K562 (cell line): ENCODE data around the gene ZG16B. TPM values are rescaled to one million over a fixed set of nuclear protein-coding genes. Genes with fewer than 3 reads are reported as not detected.

ENCODE experiments used
- ATAC-seq: fragments of 200-7000 bp; cut with Tn5 transposase; 3 replicates; pipeline ENCODE4 v1.9.1; 2020; ENCODE audit warnings: moderate library complexity
- BruUV-seq: library from RNA; stranded (reverse); fragments of 400-500 nt; replicated peaks from 2 replicates; lab custom pipeline; 2021; lab: Mats Ljungman, UMichigan
- CTCF ChIA-PET: fragments of 300-600 bp; formaldehyde crosslinking; extraction: SDS; loops from one replicate; lab custom pipeline; 2021; ENCODE audit warnings: low intra/inter-chr PET ratio; lab: Yijun Ruan, JAX
- POLR2A ChIA-PET: fragments of 300-600, 350-650 bp; sonication (Branson Sonifier 250); formaldehyde crosslinking; extraction: SDS; loops from one replicate; lab custom pipeline; 2021; ENCODE audit warnings: antibody characterized with exemption, inconsistent platforms; lab: Yijun Ruan, JAX
- DNase-seq, 4 experiments: peaks; one replicate each; pipeline versions ENCODE4 v3.0.0 to v3.0.0-alpha.2; 2011 to 2018; ENCODE audit warnings: low spot score in 3 of 4, mixed read lengths in 3 of 4; ENCODE audit errors: extremely low read depth in 1 of 4
- FAIRE-seq: peaks from 2 replicates; lab custom pipeline; 2011; peaks lifted over from hg19 to GRCh38; lab: Jason Lieb, UNC
- H2AFZ ChIP-seq: 2 replicates; pipeline ENCODE4 v1.6.0; 2011; ENCODE audit warnings: low read depth, low read length, control low read depth, inconsistent platforms
- H3K27ac ChIP-seq: fragments of 200-600 bp; 3 replicates; pipeline ENCODE4 v1.8.0; 2011; ENCODE audit warnings: low read depth, mild to moderate bottlenecking, control low read depth, inconsistent platforms, low read length, moderate library complexity, mixed read lengths; ENCODE audit errors: extremely low read depth
- H3K27me3 ChIP-seq, 2 experiments: fragments of 300-600 bp in 1 of 2; 2 replicates in 1 of 2; 3 replicates in 1 of 2; pipeline versions ENCODE4 v1.6.0 to v1.8.0; 2011; ENCODE audit warnings: inconsistent platforms in 2 of 2, low read length in 2 of 2, mild to moderate bottlenecking in 1 of 2, mixed read lengths in 1 of 2, moderate library complexity in 1 of 2; ENCODE audit not compliant: control insufficient read depth in 2 of 2, insufficient read depth in 2 of 2
- H3K36me3 ChIP-seq: fragments of 300-600 bp; 3 replicates; pipeline ENCODE4 v1.8.0; 2011; ENCODE audit warnings: mild to moderate bottlenecking, low read length, inconsistent platforms; ENCODE audit not compliant: control insufficient read depth, insufficient read depth
- H3K4me1 ChIP-seq, 2 experiments: fragments of 200-600 bp in 1 of 2; replicated peaks in 1 of 2; 2 replicates in 1 of 2; 3 replicates in 1 of 2; pipeline versions ENCODE4 v1.5.1 to v1.8.0; 2011; ENCODE audit warnings: inconsistent platforms in 2 of 2, low read length in 2 of 2, mild to moderate bottlenecking in 1 of 2, mixed read lengths in 1 of 2, moderate library complexity in 1 of 2; ENCODE audit not compliant: control insufficient read depth in 2 of 2, insufficient read depth in 2 of 2
- H3K4me2 ChIP-seq: 2 replicates; pipeline ENCODE4 v1.6.1; 2011; ENCODE audit warnings: low read length, control low read depth, inconsistent platforms, mixed read lengths; ENCODE audit not compliant: insufficient read depth
- H3K4me3 ChIP-seq: fragments of 200-600 bp; sonication (generic), shearing (Covaris generic); 2 replicates; pipeline ENCODE4 v1.5.1; 2016; ENCODE audit warnings: control low read depth, inconsistent platforms
- H3K79me2 ChIP-seq: fragments of 200-600 bp; 3 replicates; pipeline ENCODE4 v1.8.0; 2011; ENCODE audit warnings: low read length, inconsistent platforms; ENCODE audit not compliant: control insufficient read depth, insufficient read depth
- H3K9ac ChIP-seq, 2 experiments: 2 replicates each; pipeline versions ENCODE4 v1.6.0 to v1.6.1; 2011; ENCODE audit warnings: low read depth in 2 of 2, low read length in 2 of 2, control low read depth in 1 of 2, inconsistent platforms in 1 of 2, mild to moderate bottlenecking in 1 of 2, mixed read lengths in 1 of 2; ENCODE audit not compliant: insufficient read depth in 1 of 2
- H3K9me1 ChIP-seq: one replicate; pipeline ENCODE4 v1.6.0; 2011; ENCODE audit warnings: inconsistent platforms, mild to moderate bottlenecking, low read length, moderate library complexity; ENCODE audit not compliant: control insufficient read depth, insufficient read depth
- H3K9me3 ChIP-seq: replicated peaks from 2 replicates; pipeline ENCODE4 v1.5.1; 2011; ENCODE audit warnings: low read depth, low read length, inconsistent platforms; ENCODE audit not compliant: control insufficient read depth, insufficient read depth
- H4K20me1 ChIP-seq: replicated peaks from 2 replicates; pipeline ENCODE4 v1.6.1; 2011; ENCODE audit warnings: low read length, inconsistent platforms, mixed read lengths; ENCODE audit not compliant: control insufficient read depth, insufficient read depth
- FUS ChIP-seq: fragments of 200-400 bp; formaldehyde crosslinking; optimal IDR thresholded peaks from 2 replicates; pipeline ENCODE3; 2017; ENCODE audit warnings: low read depth, low read length
- ZBTB7A ChIP-seq: IDR thresholded peaks from 2 replicates; pipeline ENCODE4 v1.6.1; 2011; ENCODE audit warnings: low read depth, mild to moderate bottlenecking, low read length, moderate library complexity, borderline replicate concordance; ENCODE audit not compliant: control insufficient read depth
- WGBS: fragments of 100-300 bp; shearing (Covaris generic); methylation state at CpG from one replicate; pipeline ENCODE4 v1.1.6; 2016; ENCODE audit warnings: low coverage, mixed read lengths; ENCODE audit not compliant: insufficient coverage; ENCODE audit errors: missing lambda C conversion rate; 5-methylcytosine and 5-hydroxymethylcytosine counted together
- in situ Hi-C: fragments of 300-500 bp; cut with MboI; formaldehyde crosslinking; loops from 4 replicates; pipeline ENCODE4 v1.15.0; 2018; ENCODE audit warnings: inconsistent platforms, mixed read lengths
- intact Hi-C: fragments of 100-400 bp; cut with micrococcal nuclease; formaldehyde crosslinking; loops from 2 replicates; pipeline ENCODE4 v1.14.2; 2022
- polyA plus RNA-seq, 8 experiments: library from polyadenylated mRNA; depleted of rRNA in 4 of 8; stranded (reverse) in 5 of 8; unstranded in 3 of 8; fragments of >200 nt; fragmentation: Nextera tagmentation in 2 of 8; fragmentation: Illumina TruSeq in 1 of 8; extraction: Ambion mirVana in 2 of 8; extraction: Trizol in 1 of 8; gene quantifications; 2 replicates each; pipeline versions ENCODE4 v1.2.1 to v1.2.3, GENCODE V29; 2011 to 2014; ENCODE audit warnings: inconsistent platforms in 1 of 8, missing spikeins in 1 of 8
- total RNA-seq, 7 experiments: library from RNA; depleted of rRNA in 6 of 7; stranded (reverse); fragments of >200 nt in 6 of 7; fragmentation: Illumina TruSeq in 2 of 7; extraction: Trizol in 2 of 7; gene quantifications; 2 replicates each; pipeline versions ENCODE4 v1.2.1 to v1.2.3, GENCODE V29; 2011 to 2021; ENCODE audit warnings: low replicate concordance in 1 of 7

ZG16B gene
- total and polyA plus RNA-seq, 9 of the 15 experiments (the other 6 are each of a cell fraction or from before 2014, with no cell fraction given): 0.25 to 0.43 (median 0.34) TPM; not detected in 5

DNA sequence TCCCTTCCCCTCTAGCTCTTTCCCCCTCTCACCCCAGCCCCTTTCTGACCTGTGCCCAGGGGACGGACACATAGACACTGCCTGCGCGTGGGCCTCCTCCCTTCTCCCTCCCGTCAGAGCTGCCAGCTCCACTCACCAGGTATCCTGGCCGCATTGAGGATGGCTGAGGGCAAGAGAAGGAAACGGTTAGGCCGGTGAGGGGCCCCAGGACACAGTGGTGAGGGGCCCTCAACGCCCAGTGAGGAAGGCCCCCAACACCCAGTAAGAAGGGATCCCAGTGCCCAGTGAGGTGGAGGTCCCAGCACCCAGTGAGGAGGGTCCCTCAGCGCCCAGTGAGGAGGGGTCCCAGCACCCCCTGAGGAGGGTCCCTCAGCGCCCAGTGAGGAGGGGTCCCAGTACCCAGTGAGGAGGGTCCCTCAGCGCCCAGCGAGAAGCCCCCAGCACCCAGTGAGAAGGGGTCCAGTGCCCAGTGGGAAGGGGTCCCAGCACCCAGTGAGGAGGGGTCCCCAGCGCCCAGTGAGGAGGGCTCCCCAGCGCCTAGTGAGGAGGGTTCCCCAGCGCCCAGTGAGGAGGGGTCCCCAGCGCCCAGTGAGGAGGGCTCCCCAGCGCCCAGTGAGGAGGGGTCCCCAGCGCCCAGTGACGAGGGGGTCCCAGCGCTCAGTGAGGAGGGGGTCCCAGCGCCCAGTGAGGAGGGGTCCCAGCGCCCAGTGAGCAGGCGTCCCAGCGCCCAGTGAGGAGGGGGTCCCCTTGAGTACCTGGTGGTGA, 26.8 kb downstream of the ZG16B start:
- FAIRE-seq: no peak
- H3K4me2 ChIP-seq: no peak overlapping the region
- ATAC-seq: no peak
- WGBS: 14% methylated on average over 7 of the region's 24 CpGs
- H3K27ac ChIP-seq: no peak overlapping the region
- TF ChIP-seq ZBTB7A: peak; percentile 29; the same call in 1 of the 2 replicates
- TF ChIP-seq FUS: no peak
- peaks cover 0 to 28% of the 10 kb centered on the region in 2 experiments; a peak in 1 of 5 replicates for H3K27me3 ChIP-seq
- DNase-seq: no peak
- in situ Hi-C loops: no loop called here
- H4K20me1 ChIP-seq: no peaks in the 10 kb centered on the region
- H3K4me3 ChIP-seq: no peak overlapping the region
- ChIA-PET CTCF (no interaction called here), POLR2A (interaction anchor here (0.5 to 1.2 kb wide), 2 partner anchors 26 to 64 kb away, joined by 3 to 4 read pairs; partner anchors contain the start of gene FLYWCH2)
- H3K9me1 ChIP-seq: no peaks in the 10 kb centered on the region
- H3K9me3 ChIP-seq: peaks cover 7% of the 10 kb centered on the region
- no peaks in the 10 kb centered on the region for H3K79me2 ChIP-seq
- peaks cover 0 to 50% of the 10 kb centered on the region in 2 experiments; a peak in 3 of 5 replicates for H3K4me1 ChIP-seq
- H3K9ac ChIP-seq: no peak overlapping the region
- BruUV-seq: no TSS peak
- H3K36me3 ChIP-seq: no peaks in the 10 kb centered on the region
- no peak overlapping the region for H2AFZ ChIP-seq
- intact Hi-C loops: no loop called here
